ENCODE data around the gene POU6F1.
"Not testable (repeated sequence)": the region's sequence is repeated elsewhere in the genome, so short reads cannot be mapped to it uniquely, and the experiment has no call there.

POU6F1 gene

GRCh38 chr12:51232642-51233041 is 14.8 kb upstream of the POU6F1 start:
- FAIRE-seq (no peak), DNase-seq (ENCODE audit: extremely low spot score, insufficient read length, low read depth) (no peak)

GRCh38 chr12:51229116-51229809 is 11.4 kb upstream of the POU6F1 start:
- DNase-seq (ENCODE audit: extremely low spot score, insufficient read length, low read depth): no peak
- no peak for FAIRE-seq

GRCh38 chr12:51227962-51228361 is 10.1 kb upstream of the POU6F1 start:
- no peak for DNase-seq (ENCODE audit: extremely low spot score, insufficient read length, low read depth)
- no peak for FAIRE-seq

GRCh38 chr12:51227112-51227511 is 9.2 kb upstream of the POU6F1 start:
- not testable (repeated sequence) for DNase-seq (ENCODE audit: extremely low spot score, insufficient read length, low read depth); FAIRE-seq

- DNase-seq (ENCODE audit: extremely low spot score, insufficient read length, low read depth): no peak
- no peak for FAIRE-seq
Measured at GRCh38 chr12:51225771-51226170, 7.9 kb upstream of the POU6F1 start.

- no peak for FAIRE-seq
Measured at GRCh38 chr12:51225234-51225633, 7.4 kb upstream of the POU6F1 start.

GRCh38 chr12:51224625-51225024 is 6.8 kb upstream of the POU6F1 start:
- no peak for DNase-seq (ENCODE audit: extremely low spot score, insufficient read length, low read depth)
- FAIRE-seq: no peak

More at GRCh38 chr12:51225234-51225633, 7.4 kb upstream of the POU6F1 start:
- DNase-seq (ENCODE audit: extremely low spot score, insufficient read length, low read depth): no peak

GRCh38 chr12:51222461-51222860 is 4.6 kb upstream of the POU6F1 start:
- FAIRE-seq (no peak), DNase-seq (ENCODE audit: extremely low spot score, insufficient read length, low read depth) (no peak)

GRCh38 chr12:51219857-51220256 is 2.0 kb upstream of the POU6F1 start:
- FAIRE-seq; DNase-seq (ENCODE audit: extremely low spot score, insufficient read length, low read depth): not testable (repeated sequence)

- DNase-seq (ENCODE audit: extremely low spot score, insufficient read length, low read depth): no peak
- FAIRE-seq: no peak
Measured at GRCh38 chr12:51219322-51219721, 1.5 kb upstream of the POU6F1 start.

GRCh38 chr12:51218607-51219161 is 822 bp upstream of the POU6F1 start:
- no peak for FAIRE-seq
- DNase-seq (ENCODE audit: extremely low spot score, insufficient read length, low read depth): no peak

- FAIRE-seq: no peak
- DNase-seq (ENCODE audit: extremely low spot score, insufficient read length, low read depth): peak; percentile 54
Measured at GRCh38 chr12:51217133-51217967, 512 bp downstream of the POU6F1 start.

GRCh38 chr12:51216642-51217041 is 1.2 kb downstream of the POU6F1 start:
- FAIRE-seq (no peak), DNase-seq (ENCODE audit: extremely low spot score, insufficient read length, low read depth) (no peak)

GRCh38 chr12:51214895-51215294 is 3.0 kb downstream of the POU6F1 start:
- DNase-seq (ENCODE audit: extremely low spot score, insufficient read length, low read depth): no peak
- FAIRE-seq: no peak

GRCh38 chr12:51210690-51211395 is 7.0 kb downstream of the POU6F1 start:
- no peak for FAIRE-seq
- no peak for DNase-seq (ENCODE audit: extremely low spot score, insufficient read length, low read depth)

- DNase-seq (ENCODE audit: extremely low spot score, insufficient read length, low read depth) (no peak), FAIRE-seq (no peak)
Measured at GRCh38 chr12:51209259-51209658, 8.6 kb downstream of the POU6F1 start.

GRCh38 chr12:51208016-51208660 is 9.7 kb downstream of the POU6F1 start:
- no peak for FAIRE-seq
- DNase-seq (ENCODE audit: extremely low spot score, insufficient read length, low read depth): no peak

GRCh38 chr12:51205350-51205749 is 12.5 kb downstream of the POU6F1 start:
- FAIRE-seq (no peak), DNase-seq (ENCODE audit: extremely low spot score, insufficient read length, low read depth) (no peak)

- no peak for DNase-seq (ENCODE audit: extremely low spot score, insufficient read length, low read depth)
- no peak for FAIRE-seq
Measured at GRCh38 chr12:51202718-51203117, 15.1 kb downstream of the POU6F1 start.

- no peak for FAIRE-seq
- DNase-seq (ENCODE audit: extremely low spot score, insufficient read length, low read depth): no peak
Measured at GRCh38 chr12:51200806-51201205, 17.1 kb downstream of the POU6F1 start.

Data from GM18507 (cell line).